K562 (cell line): Measurements from ENCODE around the gene LTO1. TPM values are rescaled to one million over a fixed set of nuclear protein-coding genes. Genes with fewer than 3 reads are reported as not detected.

ENCODE experiments used
- CXXC5 ChIP-seq: fragments of 250-450 bp; sonication (Bioruptor Pico); IDR thresholded peaks from 2 replicates; pipeline ENCODE4 v1.8.0; 2022; ENCODE audit warnings: inconsistent platforms, mild to moderate bottlenecking, moderate library complexity
- ERF ChIP-seq: fragments of 450-650 bp; formaldehyde crosslinking; IDR thresholded peaks from 2 replicates; pipeline ENCODE4 v1.4.0; 2020; ENCODE audit warnings: mild to moderate bottlenecking, mixed read lengths
- HSF4 ChIP-seq: fragments of 250-450 bp; sonication (Bioruptor Pico); IDR thresholded peaks from 2 replicates; pipeline ENCODE4 v2.1.2; 2022; ENCODE audit warnings: mild to moderate bottlenecking, moderate library complexity, borderline replicate concordance
- KDM2B ChIP-seq: fragments of 250-450 bp; sonication (Bioruptor Pico); IDR thresholded peaks from 2 replicates; pipeline ENCODE4 v1.8.0; 2021; ENCODE audit warnings: mild to moderate bottlenecking, moderate library complexity
- KDM4B ChIP-seq, 2 experiments: fragments of 450-650 bp in 1 of 2; sonication (generic) in 1 of 2; IDR thresholded peaks; 2 replicates each; pipeline ENCODE4 v1.6.1; 2016 to 2017; ENCODE audit warnings: borderline replicate concordance in 2 of 2, antibody characterized with exemption in 1 of 2, low read depth in 1 of 2, mild to moderate bottlenecking in 1 of 2
- L3MBTL2 ChIP-seq: fragments of 450-650 bp; IDR thresholded peaks from 2 replicates; pipeline ENCODE4 v1.6.1; 2016; ENCODE audit warnings: mild to moderate bottlenecking, moderate library complexity
- NCOA6 ChIP-seq: fragments of 450-650 bp; IDR thresholded peaks from 2 replicates; pipeline ENCODE4 v1.6.1; 2017; ENCODE audit warnings: mild to moderate bottlenecking
- SRSF7 ChIP-seq: fragments of 200-400 bp; formaldehyde crosslinking; optimal IDR thresholded peaks from 2 replicates; pipeline ENCODE3; 2017; ENCODE audit warnings: mild to moderate bottlenecking, low read depth, low read length
- TAF1 ChIP-seq: IDR thresholded peaks from 2 replicates; pipeline ENCODE4 v1.6.1; 2011; ENCODE audit warnings: mild to moderate bottlenecking, low read length, moderate library complexity; ENCODE audit not compliant: insufficient read depth, control insufficient read depth, severe bottlenecking; ENCODE audit errors: extremely low read depth
- ZNF146 ChIP-seq: IDR thresholded peaks from one replicate; pipeline ENCODE4 v1.6.1; 2018; ENCODE audit warnings: missing compliant biosample characterization; ENCODE audit not compliant: unreplicated experiment
- ZNF444 ChIP-seq: fragments of 250-450 bp; sonication (Bioruptor Pico); IDR thresholded peaks from 2 replicates; pipeline ENCODE4 v1.4.0; 2020; ENCODE audit warnings: mild to moderate bottlenecking, moderate library complexity
- polyA plus RNA-seq, 8 experiments: library from polyadenylated mRNA; depleted of rRNA in 4 of 8; stranded (reverse) in 5 of 8; unstranded in 3 of 8; fragments of >200 nt; fragmentation: Nextera tagmentation in 2 of 8; fragmentation: Illumina TruSeq in 1 of 8; extraction: Ambion mirVana in 2 of 8; extraction: Trizol in 1 of 8; gene quantifications; 2 replicates each; pipeline versions ENCODE4 v1.2.1 to v1.2.3, GENCODE V29; 2011 to 2014; ENCODE audit warnings: inconsistent platforms in 1 of 8, missing spikeins in 1 of 8
- total RNA-seq, 7 experiments: library from RNA; depleted of rRNA in 6 of 7; stranded (reverse); fragments of >200 nt in 6 of 7; fragmentation: Illumina TruSeq in 2 of 7; extraction: Trizol in 2 of 7; gene quantifications; 2 replicates each; pipeline versions ENCODE4 v1.2.1 to v1.2.3, GENCODE V29; 2011 to 2021; ENCODE audit warnings: low replicate concordance in 1 of 7
- TF ChIP-seq, protein P1 (sequence below): fragments of 200-800 bp; sonication (Bioruptor generic); IDR thresholded peaks from 2 replicates; pipeline ENCODE4 v1.6.1; 2016; ENCODE audit warnings: missing genetic modification characterization, missing compliant biosample characterization
- TF ChIP-seq, protein P2 (sequence below): IDR thresholded peaks from 2 replicates; pipeline ENCODE4 v1.6.1; 2014; ENCODE audit warnings: antibody characterized with exemption
- TF ChIP-seq, protein P3 (sequence below): fragments of 450-650 bp; IDR thresholded peaks from 2 replicates; pipeline ENCODE4 v1.6.1; 2017; ENCODE audit warnings: antibody characterized with exemption, mild to moderate bottlenecking
- TF ChIP-seq, protein P4 (sequence below): fragments of 250-450 bp; sonication (Bioruptor Pico); IDR thresholded peaks from 2 replicates; pipeline ENCODE4 v1.5.0; 2021

LTO1 gene
- total and polyA plus RNA-seq, 9 of the 15 experiments (the other 6 are each of a cell fraction or from before 2014, with no cell fraction given) = 2.6 to 43.4 (median 19.1) TPM

DNA sequence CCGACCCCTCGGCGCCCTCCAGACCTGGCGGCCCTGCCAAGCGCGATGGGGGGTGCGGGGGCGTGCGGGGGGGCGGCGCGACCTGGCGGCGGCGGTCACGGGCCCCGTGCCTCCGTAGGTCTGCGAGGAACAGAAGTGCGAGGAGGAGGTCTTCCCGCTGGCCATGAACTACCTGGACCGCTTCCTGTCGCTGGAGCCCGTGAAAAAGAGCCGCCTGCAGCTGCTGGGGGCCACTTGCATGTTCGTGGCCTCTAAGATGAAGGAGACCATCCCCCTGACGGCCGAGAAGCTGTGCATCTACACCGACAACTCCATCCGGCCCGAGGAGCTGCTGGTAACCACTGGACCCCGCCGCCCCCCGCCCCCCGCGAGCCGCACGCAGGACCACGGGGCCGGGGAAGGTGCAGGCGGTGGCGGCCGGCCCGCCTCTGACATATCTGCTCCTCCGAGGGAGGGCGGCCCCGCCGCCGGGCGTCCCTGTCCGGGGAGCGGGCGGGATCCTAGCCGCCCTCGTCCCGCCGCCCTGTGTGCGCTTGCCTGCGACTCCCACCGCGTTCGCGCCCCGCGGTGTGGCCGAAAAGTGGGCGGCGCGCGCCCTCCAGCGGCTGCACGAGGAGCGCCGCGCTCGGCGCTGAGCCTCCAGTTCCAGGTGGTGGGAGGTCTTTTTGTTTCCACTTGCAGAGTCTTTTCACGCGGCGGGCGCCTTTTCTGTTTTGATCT is 32.1 kb downstream of the LTO1 start (continued):
- TF ChIP-seq, protein P1, sequence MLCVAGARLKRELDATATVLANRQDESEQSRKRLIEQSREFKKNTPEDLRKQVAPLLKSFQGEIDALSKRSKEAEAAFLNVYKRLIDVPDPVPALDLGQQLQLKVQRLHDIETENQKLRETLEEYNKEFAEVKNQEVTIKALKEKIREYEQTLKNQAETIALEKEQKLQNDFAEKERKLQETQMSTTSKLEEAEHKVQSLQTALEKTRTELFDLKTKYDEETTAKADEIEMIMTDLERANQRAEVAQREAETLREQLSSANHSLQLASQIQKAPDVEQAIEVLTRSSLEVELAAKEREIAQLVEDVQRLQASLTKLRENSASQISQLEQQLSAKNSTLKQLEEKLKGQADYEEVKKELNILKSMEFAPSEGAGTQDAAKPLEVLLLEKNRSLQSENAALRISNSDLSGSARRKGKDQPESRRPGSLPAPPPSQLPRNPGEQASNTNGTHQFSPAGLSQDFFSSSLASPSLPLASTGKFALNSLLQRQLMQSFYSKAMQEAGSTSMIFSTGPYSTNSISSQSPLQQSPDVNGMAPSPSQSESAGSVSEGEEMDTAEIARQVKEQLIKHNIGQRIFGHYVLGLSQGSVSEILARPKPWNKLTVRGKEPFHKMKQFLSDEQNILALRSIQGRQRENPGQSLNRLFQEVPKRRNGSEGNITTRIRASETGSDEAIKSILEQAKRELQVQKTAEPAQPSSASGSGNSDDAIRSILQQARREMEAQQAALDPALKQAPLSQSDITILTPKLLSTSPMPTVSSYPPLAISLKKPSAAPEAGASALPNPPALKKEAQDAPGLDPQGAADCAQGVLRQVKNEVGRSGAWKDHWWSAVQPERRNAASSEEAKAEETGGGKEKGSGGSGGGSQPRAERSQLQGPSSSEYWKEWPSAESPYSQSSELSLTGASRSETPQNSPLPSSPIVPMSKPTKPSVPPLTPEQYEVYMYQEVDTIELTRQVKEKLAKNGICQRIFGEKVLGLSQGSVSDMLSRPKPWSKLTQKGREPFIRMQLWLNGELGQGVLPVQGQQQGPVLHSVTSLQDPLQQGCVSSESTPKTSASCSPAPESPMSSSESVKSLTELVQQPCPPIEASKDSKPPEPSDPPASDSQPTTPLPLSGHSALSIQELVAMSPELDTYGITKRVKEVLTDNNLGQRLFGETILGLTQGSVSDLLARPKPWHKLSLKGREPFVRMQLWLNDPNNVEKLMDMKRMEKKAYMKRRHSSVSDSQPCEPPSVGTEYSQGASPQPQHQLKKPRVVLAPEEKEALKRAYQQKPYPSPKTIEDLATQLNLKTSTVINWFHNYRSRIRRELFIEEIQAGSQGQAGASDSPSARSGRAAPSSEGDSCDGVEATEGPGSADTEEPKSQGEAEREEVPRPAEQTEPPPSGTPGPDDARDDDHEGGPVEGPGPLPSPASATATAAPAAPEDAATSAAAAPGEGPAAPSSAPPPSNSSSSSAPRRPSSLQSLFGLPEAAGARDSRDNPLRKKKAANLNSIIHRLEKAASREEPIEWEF (CRISPR knock-in tag) = no peak
- TF ChIP-seq SRSF7 = no peak
- peak; percentile 23 for TF ChIP-seq TAF1
- peak; percentile 76 for TF ChIP-seq CXXC5 (CRISPR knock-in tag)
- TF ChIP-seq, protein P2, sequence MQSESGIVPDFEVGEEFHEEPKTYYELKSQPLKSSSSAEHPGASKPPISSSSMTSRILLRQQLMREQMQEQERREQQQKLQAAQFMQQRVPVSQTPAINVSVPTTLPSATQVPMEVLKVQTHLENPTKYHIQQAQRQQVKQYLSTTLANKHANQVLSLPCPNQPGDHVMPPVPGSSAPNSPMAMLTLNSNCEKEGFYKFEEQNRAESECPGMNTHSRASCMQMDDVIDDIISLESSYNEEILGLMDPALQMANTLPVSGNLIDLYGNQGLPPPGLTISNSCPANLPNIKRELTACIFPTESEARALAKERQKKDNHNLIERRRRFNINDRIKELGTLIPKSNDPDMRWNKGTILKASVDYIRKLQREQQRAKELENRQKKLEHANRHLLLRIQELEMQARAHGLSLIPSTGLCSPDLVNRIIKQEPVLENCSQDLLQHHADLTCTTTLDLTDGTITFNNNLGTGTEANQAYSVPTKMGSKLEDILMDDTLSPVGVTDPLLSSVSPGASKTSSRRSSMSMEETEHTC = no peak
- TF ChIP-seq HSF4 (CRISPR knock-in tag) = no peak
- TF ChIP-seq KDM2B (CRISPR knock-in tag) = peak; percentile 58; the same call in 1 of the 2 replicates
- TF ChIP-seq, protein P3, sequence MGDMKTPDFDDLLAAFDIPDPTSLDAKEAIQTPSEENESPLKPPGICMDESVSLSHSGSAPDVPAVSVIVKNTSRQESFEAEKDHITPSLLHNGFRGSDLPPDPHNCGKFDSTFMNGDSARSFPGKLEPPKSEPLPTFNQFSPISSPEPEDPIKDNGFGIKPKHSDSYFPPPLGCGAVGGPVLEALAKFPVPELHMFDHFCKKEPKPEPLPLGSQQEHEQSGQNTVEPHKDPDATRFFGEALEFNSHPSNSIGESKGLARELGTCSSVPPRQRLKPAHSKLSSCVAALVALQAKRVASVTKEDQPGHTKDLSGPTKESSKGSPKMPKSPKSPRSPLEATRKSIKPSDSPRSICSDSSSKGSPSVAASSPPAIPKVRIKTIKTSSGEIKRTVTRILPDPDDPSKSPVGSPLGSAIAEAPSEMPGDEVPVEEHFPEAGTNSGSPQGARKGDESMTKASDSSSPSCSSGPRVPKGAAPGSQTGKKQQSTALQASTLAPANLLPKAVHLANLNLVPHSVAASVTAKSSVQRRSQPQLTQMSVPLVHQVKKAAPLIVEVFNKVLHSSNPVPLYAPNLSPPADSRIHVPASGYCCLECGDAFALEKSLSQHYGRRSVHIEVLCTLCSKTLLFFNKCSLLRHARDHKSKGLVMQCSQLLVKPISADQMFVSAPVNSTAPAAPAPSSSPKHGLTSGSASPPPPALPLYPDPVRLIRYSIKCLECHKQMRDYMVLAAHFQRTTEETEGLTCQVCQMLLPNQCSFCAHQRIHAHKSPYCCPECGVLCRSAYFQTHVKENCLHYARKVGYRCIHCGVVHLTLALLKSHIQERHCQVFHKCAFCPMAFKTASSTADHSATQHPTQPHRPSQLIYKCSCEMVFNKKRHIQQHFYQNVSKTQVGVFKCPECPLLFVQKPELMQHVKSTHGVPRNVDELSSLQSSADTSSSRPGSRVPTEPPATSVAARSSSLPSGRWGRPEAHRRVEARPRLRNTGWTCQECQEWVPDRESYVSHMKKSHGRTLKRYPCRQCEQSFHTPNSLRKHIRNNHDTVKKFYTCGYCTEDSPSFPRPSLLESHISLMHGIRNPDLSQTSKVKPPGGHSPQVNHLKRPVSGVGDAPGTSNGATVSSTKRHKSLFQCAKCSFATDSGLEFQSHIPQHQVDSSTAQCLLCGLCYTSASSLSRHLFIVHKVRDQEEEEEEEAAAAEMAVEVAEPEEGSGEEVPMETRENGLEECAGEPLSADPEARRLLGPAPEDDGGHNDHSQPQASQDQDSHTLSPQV = no peak
- no peak for TF ChIP-seq NCOA6
- no peak for TF ChIP-seq ERF (CRISPR knock-in tag)
- no peak for TF ChIP-seq ZNF444
- TF ChIP-seq KDM4B (IDR thresholded peaks at IDR 0.05; ENCODE audit: borderline replicate concordance in 2 of 2, low read depth in 1 of 2) = no peak
- TF ChIP-seq L3MBTL2 = peak; percentile 87; the same call in 1 of the 2 replicates
- no peak for TF ChIP-seq ZNF146
- TF ChIP-seq, protein P4, sequence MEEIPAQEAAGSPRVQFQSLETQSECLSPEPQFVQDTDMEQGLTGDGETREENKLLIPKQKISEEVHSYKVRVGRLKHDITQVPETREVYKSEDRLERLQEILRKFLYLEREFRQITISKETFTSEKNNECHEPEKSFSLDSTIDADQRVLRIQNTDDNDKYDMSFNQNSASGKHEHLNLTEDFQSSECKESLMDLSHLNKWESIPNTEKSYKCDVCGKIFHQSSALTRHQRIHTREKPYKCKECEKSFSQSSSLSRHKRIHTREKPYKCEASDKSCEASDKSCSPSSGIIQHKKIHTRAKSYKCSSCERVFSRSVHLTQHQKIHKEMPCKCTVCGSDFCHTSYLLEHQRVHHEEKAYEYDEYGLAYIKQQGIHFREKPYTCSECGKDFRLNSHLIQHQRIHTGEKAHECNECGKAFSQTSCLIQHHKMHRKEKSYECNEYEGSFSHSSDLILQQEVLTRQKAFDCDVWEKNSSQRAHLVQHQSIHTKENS = no peak
